Measurements from ENCODE around the gene GALNT10.
"Not testable (repeated sequence)": the region's sequence is repeated elsewhere in the genome, so short reads cannot be mapped to it uniquely, and the experiment has no call there.

Gene GALNT10

DNA sequence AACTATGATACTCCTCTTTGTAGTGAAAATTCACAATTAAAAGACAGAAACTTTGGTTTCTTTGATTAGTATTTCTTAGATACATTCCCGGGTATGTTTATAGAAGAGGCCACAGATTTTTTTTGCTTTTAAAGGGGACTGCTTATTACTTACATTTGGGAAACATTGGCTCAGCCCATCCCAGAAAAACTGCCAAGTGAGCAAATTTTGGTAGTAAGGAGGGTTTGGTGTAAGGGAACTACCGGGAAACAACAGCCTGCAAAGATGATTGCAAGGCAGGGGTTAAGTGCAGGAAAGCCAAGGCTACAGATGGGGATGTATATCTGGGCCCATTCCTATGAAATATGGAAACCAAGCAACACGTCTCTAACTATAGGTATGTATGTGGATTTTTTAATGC lies 166.4 kb downstream of the GALNT10 start (continued):
- TF ChIP-seq, protein P1, sequence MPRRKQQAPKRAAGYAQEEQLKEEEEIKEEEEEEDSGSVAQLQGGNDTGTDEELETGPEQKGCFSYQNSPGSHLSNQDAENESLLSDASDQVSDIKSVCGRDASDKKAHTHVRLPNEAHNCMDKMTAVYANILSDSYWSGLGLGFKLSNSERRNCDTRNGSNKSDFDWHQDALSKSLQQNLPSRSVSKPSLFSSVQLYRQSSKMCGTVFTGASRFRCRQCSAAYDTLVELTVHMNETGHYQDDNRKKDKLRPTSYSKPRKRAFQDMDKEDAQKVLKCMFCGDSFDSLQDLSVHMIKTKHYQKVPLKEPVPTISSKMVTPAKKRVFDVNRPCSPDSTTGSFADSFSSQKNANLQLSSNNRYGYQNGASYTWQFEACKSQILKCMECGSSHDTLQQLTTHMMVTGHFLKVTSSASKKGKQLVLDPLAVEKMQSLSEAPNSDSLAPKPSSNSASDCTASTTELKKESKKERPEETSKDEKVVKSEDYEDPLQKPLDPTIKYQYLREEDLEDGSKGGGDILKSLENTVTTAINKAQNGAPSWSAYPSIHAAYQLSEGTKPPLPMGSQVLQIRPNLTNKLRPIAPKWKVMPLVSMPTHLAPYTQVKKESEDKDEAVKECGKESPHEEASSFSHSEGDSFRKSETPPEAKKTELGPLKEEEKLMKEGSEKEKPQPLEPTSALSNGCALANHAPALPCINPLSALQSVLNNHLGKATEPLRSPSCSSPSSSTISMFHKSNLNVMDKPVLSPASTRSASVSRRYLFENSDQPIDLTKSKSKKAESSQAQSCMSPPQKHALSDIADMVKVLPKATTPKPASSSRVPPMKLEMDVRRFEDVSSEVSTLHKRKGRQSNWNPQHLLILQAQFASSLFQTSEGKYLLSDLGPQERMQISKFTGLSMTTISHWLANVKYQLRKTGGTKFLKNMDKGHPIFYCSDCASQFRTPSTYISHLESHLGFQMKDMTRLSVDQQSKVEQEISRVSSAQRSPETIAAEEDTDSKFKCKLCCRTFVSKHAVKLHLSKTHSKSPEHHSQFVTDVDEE (CRISPR knock-in tag; IDR thresholded peaks at IDR 0.05) = no peak
- TF ChIP-seq ZFP3 (CRISPR knock-in tag; IDR thresholded peaks at IDR 0.05) = no peak

DNA sequence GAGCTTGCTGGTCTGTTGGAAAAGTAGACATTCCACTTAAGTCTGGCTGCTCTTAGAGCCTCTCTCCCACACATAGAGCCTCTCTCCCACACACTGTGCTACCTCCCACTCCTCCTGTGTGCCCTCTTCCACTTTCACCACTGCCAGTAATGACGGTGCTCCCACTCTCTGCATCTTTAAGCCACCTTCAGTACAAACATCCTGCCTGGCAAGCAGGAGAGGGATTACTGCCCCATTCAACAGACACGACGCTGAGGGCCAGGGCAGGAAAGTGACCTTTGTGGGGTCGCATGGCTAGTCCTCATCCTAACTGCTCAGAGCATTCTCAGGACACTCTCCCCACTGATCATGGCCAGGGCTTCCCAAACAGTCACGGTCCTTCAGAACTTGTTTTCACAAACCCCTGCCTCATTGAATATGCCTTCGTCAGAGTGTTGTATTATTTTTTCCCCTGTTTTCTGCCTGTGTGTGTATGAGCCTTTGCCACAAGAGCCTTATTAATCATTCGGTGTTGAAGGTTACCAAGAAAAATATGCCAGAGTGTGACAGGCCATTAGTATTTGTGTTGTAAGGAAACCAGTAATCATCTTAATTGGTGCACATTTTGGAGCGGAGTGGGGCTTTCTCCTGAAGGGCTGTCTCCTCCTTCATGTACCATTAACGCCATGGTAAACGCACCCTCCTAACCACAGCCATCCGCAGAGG lies 168.1 kb downstream of the GALNT10 start:
- no peak for TF ChIP-seq ISL1 (CRISPR knock-in tag; IDR thresholded peaks at IDR 0.05)
- TF ChIP-seq SNAI2 (CRISPR knock-in tag; IDR thresholded peaks at IDR 0.05) = no peak
- TF ChIP-seq ZFP3 (CRISPR knock-in tag; IDR thresholded peaks at IDR 0.05) = no peak
- no peak for TF ChIP-seq ESRRG (CRISPR knock-in tag; IDR thresholded peaks at IDR 0.05)

GRCh38 chr5:154359221-154359573 lies 168.7 kb downstream of the GALNT10 start:
- ATAC-seq = no peak
- no peak for TF ChIP-seq RARB (CRISPR knock-in tag; IDR thresholded peaks at IDR 0.05)
- no peak for TF ChIP-seq PPARA (CRISPR knock-in tag; IDR thresholded peaks at IDR 0.05; ENCODE audit: borderline replicate concordance)
- TF ChIP-seq CSDC2 (CRISPR knock-in tag; IDR thresholded peaks at IDR 0.05) = no peak
- no peak for TF ChIP-seq ZFP30 (CRISPR knock-in tag; IDR thresholded peaks at IDR 0.05)
- no peak for TF ChIP-seq ZFP3 (CRISPR knock-in tag; IDR thresholded peaks at IDR 0.05)
- TF ChIP-seq ZNF8 (CRISPR knock-in tag; IDR thresholded peaks at IDR 0.05) = no peak
- no peak for TF ChIP-seq CSRNP3 (CRISPR knock-in tag; IDR thresholded peaks at IDR 0.05)
- TF ChIP-seq ISL1 (CRISPR knock-in tag; IDR thresholded peaks at IDR 0.05) = no peak
- TF ChIP-seq CREB5 (CRISPR knock-in tag; IDR thresholded peaks at IDR 0.05; ENCODE audit: low read depth) = no peak
- no peak for TF ChIP-seq TCF4 (CRISPR knock-in tag; IDR thresholded peaks at IDR 0.05; ENCODE audit: borderline replicate concordance)
- TF ChIP-seq SNAI2 (CRISPR knock-in tag; IDR thresholded peaks at IDR 0.05) = no peak
- TF ChIP-seq, protein P2, sequence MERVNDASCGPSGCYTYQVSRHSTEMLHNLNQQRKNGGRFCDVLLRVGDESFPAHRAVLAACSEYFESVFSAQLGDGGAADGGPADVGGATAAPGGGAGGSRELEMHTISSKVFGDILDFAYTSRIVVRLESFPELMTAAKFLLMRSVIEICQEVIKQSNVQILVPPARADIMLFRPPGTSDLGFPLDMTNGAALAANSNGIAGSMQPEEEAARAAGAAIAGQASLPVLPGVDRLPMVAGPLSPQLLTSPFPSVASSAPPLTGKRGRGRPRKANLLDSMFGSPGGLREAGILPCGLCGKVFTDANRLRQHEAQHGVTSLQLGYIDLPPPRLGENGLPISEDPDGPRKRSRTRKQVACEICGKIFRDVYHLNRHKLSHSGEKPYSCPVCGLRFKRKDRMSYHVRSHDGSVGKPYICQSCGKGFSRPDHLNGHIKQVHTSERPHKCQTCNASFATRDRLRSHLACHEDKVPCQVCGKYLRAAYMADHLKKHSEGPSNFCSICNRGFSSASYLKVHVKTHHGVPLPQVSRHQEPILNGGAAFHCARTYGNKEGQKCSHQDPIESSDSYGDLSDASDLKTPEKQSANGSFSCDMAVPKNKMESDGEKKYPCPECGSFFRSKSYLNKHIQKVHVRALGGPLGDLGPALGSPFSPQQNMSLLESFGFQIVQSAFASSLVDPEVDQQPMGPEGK (CRISPR knock-in tag; IDR thresholded peaks at IDR 0.05; ENCODE audit: borderline replicate concordance) = no peak
- no peak for TF ChIP-seq BACH2 (CRISPR knock-in tag; IDR thresholded peaks at IDR 0.05; ENCODE audit: borderline replicate concordance)
- TF ChIP-seq ESRRG (CRISPR knock-in tag; IDR thresholded peaks at IDR 0.05) = no peak
- no peak for TF ChIP-seq ARNTL (CRISPR knock-in tag; IDR thresholded peaks at IDR 0.05; ENCODE audit: borderline replicate concordance, low read depth)

More for the DNA sequence above, 168.1 kb downstream of the GALNT10 start:
- ATAC-seq = no peak

GRCh38 chr5:154360241-154360640 lies 169.7 kb downstream of the GALNT10 start:
- not testable (repeated sequence) for ATAC-seq

DNA sequence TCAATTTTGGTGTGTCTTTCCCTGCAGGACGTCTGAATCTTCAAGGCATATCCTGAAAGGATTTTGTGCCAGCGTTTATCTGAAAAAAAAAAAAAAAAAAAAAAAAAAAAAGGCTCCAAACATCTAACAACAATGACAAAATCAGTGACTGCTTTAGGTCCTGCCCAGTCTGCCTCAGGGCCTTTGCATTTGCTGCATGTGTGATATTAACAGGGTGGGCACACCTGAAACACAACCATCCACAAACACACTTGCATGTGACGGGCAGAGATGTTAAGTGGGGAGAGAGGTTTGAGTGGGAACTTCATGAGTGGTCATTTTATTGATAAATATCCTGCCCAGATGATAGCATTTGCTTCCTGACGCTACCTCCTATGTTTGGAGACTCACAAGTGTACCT lies 172.9 kb downstream of the GALNT10 start:
- ATAC-seq = no peak
- TF ChIP-seq GLIS3 (CRISPR knock-in tag; IDR thresholded peaks at IDR 0.05) = no peak
- no peak for TF ChIP-seq ESRRG (CRISPR knock-in tag; IDR thresholded peaks at IDR 0.05)
- TF ChIP-seq ZNF565 (CRISPR knock-in tag; conservative IDR thresholded peaks at IDR 0.05; ENCODE audit: low read depth) = no peak
- TF ChIP-seq ZNF8 (CRISPR knock-in tag; IDR thresholded peaks at IDR 0.05) = no peak
- TF ChIP-seq TCF4 (CRISPR knock-in tag; IDR thresholded peaks at IDR 0.05; ENCODE audit: borderline replicate concordance) = no peak
- no peak for TF ChIP-seq ARNTL (CRISPR knock-in tag; IDR thresholded peaks at IDR 0.05; ENCODE audit: borderline replicate concordance, low read depth)
- TF ChIP-seq TOX (CRISPR knock-in tag; IDR thresholded peaks at IDR 0.05; ENCODE audit: borderline replicate concordance) = no peak
- no peak for TF ChIP-seq RARB (CRISPR knock-in tag; IDR thresholded peaks at IDR 0.05)
- TF ChIP-seq SNAI2 (CRISPR knock-in tag; IDR thresholded peaks at IDR 0.05) = no peak
- no peak for TF ChIP-seq CREB5 (CRISPR knock-in tag; IDR thresholded peaks at IDR 0.05; ENCODE audit: low read depth)
- no peak for TF ChIP-seq ZC3H10 (CRISPR knock-in tag; IDR thresholded peaks at IDR 0.05)
- TF ChIP-seq ISL1 (CRISPR knock-in tag; IDR thresholded peaks at IDR 0.05) = no peak
- TF ChIP-seq BACH2 (CRISPR knock-in tag; IDR thresholded peaks at IDR 0.05; ENCODE audit: borderline replicate concordance) = no peak
- no peak for TF ChIP-seq PPARA (CRISPR knock-in tag; IDR thresholded peaks at IDR 0.05; ENCODE audit: borderline replicate concordance)
- TF ChIP-seq, protein P2 (CRISPR knock-in tag; IDR thresholded peaks at IDR 0.05; ENCODE audit: borderline replicate concordance) = no peak
- TF ChIP-seq ZFP30 (CRISPR knock-in tag; IDR thresholded peaks at IDR 0.05) = no peak
